Measurements from ENCODE around the gene CABP4.

Gene CABP4

DNA sequence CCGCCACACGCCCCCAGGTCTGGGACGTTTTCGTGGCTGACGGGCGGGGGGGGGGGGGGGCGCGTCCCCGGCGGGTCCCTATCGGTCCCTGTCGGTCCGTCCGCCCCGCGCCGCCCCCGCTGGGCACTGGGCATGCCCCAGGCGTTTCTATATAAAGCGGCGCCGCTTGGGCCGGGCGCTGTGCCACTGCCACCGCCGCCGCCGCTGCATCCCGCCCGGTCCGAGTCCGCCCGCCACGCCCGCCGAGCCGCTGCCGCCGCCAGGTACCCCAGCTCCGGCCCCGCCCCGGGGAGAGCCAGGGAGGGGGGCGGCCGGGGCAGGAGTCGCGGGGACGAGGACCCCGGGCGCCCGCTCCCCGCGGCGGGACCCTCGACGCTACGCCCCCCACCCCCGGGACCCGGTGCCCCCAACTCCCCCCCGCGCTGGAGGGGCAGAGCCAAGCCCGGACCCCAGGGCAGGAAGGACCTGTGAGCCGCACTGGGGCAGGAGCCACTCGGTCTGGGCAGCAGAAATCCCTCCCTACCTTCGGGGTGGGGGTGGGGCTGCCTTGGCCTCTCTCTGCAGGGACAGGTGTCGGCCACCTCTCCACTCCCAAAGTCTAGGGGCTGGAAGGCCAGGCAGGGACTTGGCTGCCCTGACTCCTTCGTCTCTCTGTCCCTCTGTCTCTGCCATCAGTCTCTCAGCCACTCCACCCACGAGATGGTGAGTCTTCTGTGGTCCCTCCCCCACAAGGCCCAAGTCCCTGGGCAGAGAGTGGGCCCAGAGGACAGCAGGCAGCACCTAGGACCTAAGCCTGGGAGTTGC, 39.5 kb upstream of the CABP4 start, which contains the start of gene CARNS1:
Gene CARNS1, plus strand, starts transcription at position 178 of the 804 bp plus-strand sequence. Its CDS starts 522 bp downstream, at position 700.
- no peak within 1 kb of the TSS for H3K27ac ChIP-seq (replicated peaks)
- no peaks in the 10 kb centered on the region for H3K27me3 ChIP-seq (ENCODE audit: insufficient read depth, poor library complexity, severe bottlenecking)
- TF ChIP-seq POLR2AphosphoS5 (IDR thresholded peaks at IDR 0.05; ENCODE audit: low read depth) (no peak), GABPA (IDR thresholded peaks at IDR 0.05; ENCODE audit: low read depth) (no peak), SPI1 (IDR thresholded peaks at IDR 0.05; ENCODE audit: borderline replicate concordance, low read depth) (no peak)
- TF ChIP-seq, protein P1, sequence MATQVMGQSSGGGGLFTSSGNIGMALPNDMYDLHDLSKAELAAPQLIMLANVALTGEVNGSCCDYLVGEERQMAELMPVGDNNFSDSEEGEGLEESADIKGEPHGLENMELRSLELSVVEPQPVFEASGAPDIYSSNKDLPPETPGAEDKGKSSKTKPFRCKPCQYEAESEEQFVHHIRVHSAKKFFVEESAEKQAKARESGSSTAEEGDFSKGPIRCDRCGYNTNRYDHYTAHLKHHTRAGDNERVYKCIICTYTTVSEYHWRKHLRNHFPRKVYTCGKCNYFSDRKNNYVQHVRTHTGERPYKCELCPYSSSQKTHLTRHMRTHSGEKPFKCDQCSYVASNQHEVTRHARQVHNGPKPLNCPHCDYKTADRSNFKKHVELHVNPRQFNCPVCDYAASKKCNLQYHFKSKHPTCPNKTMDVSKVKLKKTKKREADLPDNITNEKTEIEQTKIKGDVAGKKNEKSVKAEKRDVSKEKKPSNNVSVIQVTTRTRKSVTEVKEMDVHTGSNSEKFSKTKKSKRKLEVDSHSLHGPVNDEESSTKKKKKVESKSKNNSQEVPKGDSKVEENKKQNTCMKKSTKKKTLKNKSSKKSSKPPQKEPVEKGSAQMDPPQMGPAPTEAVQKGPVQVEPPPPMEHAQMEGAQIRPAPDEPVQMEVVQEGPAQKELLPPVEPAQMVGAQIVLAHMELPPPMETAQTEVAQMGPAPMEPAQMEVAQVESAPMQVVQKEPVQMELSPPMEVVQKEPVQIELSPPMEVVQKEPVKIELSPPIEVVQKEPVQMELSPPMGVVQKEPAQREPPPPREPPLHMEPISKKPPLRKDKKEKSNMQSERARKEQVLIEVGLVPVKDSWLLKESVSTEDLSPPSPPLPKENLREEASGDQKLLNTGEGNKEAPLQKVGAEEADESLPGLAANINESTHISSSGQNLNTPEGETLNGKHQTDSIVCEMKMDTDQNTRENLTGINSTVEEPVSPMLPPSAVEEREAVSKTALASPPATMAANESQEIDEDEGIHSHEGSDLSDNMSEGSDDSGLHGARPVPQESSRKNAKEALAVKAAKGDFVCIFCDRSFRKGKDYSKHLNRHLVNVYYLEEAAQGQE (IDR thresholded peaks at IDR 0.05; ENCODE audit: insufficient replicate concordance, low read depth): no peak
- TF ChIP-seq, protein P2, sequence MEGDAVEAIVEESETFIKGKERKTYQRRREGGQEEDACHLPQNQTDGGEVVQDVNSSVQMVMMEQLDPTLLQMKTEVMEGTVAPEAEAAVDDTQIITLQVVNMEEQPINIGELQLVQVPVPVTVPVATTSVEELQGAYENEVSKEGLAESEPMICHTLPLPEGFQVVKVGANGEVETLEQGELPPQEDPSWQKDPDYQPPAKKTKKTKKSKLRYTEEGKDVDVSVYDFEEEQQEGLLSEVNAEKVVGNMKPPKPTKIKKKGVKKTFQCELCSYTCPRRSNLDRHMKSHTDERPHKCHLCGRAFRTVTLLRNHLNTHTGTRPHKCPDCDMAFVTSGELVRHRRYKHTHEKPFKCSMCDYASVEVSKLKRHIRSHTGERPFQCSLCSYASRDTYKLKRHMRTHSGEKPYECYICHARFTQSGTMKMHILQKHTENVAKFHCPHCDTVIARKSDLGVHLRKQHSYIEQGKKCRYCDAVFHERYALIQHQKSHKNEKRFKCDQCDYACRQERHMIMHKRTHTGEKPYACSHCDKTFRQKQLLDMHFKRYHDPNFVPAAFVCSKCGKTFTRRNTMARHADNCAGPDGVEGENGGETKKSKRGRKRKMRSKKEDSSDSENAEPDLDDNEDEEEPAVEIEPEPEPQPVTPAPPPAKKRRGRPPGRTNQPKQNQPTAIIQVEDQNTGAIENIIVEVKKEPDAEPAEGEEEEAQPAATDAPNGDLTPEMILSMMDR (IDR thresholded peaks at IDR 0.05; ENCODE audit: insufficient read depth, low read length): no peak
- no peak within 1 kb of the TSS for H3K4me3 ChIP-seq (replicated peaks; ENCODE audit: insufficient read depth, low read length)
- no peak for DNase-seq (ENCODE audit: low read depth in 1 of 2, low spot score in 1 of 2)

DNA sequence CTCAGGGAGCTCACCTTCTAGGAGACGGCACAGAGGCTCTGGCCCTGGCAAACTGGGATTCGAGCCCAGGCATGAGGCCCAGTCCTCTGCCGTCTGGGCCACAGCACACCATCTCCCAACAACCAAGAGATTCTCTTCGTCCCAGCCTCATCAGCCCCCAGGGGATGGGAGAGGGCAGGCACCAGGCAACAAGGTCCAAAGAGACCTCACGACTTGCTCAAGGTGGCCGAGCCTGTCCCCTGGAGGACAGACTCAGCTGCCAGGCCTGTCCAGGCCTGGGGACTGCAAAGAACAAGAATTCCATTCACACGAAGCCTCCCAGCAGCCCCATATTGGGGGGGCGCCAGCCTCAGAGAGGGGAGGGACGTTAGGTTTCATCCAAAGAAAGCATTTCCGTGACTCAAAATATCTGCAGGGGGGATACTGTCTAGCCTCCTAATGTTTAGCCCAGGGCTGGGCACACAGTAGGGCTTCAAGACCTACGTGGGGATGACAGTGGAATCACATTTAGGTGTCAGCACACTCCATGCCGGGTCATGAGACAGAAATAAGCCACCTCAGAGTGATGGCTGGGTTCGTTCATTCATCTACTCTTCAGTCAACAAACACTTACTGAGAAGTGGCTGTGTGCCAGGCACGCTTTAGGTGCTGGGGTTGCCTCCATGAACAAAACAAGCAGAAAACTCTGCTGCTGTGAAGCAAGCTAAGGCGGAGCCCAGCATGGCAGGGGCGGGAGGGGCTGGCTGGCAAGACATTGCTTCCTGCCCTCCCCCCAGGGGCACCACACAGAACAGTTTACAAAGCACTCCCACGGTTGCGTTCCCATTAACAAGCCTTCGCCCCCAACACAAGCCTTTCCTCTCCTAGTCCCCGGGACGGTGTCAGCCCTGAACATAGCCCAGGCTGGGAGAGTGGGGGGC, 38.5 kb upstream of the CABP4 start:
- Histone ChIP-seq H3K4me3 (replicated peaks; ENCODE audit: insufficient read depth, low read length) (no peak overlapping the region), H3K27ac (replicated peaks) (no peak overlapping the region), H3K27me3 (ENCODE audit: insufficient read depth, poor library complexity, severe bottlenecking) (no peaks in the 10 kb centered on the region)
- peak in 1 of 2 experiments; percentile 68 for DNase-seq (ENCODE audit: low read depth in 1 of 2, low spot score in 1 of 2)
- TF ChIP-seq, protein P2 (IDR thresholded peaks at IDR 0.05; ENCODE audit: insufficient read depth, low read length): no peak
- TF ChIP-seq, protein P1 (IDR thresholded peaks at IDR 0.05; ENCODE audit: insufficient replicate concordance, low read depth): no peak
- TF ChIP-seq SPI1 (IDR thresholded peaks at IDR 0.05; ENCODE audit: borderline replicate concordance, low read depth): no peak
- no peak for TF ChIP-seq POLR2AphosphoS5 (IDR thresholded peaks at IDR 0.05; ENCODE audit: low read depth)
- no peak for TF ChIP-seq GABPA (IDR thresholded peaks at IDR 0.05; ENCODE audit: low read depth)

DNA sequence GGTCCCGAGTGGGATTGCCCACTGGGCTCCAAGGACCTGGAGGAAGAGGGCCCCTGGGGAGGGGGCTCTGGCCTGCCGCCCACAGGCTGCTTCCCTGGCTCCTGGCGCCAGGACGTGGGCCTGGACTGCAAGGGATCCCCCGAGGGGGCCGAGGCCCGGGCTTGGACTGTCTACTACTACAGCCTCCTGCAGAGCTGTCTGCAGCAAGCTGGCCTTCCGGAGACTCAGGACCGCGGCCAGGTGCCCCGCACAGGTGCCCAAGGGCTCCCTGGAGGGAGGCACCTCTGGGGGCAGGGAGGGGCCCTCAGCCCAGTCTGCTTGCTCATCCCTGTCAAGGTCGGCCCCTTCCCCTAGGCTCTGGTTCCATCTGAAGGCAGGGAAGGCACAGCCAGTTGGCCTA, 37.7 kb upstream of the CABP4 start:
- Histone ChIP-seq H3K4me3 (replicated peaks; ENCODE audit: insufficient read depth, low read length) (no peak overlapping the region), H3K27ac (replicated peaks) (no peak overlapping the region), H3K27me3 (ENCODE audit: insufficient read depth, poor library complexity, severe bottlenecking) (no peaks in the 10 kb centered on the region)
- no peak for DNase-seq (ENCODE audit: low read depth in 1 of 2, low spot score in 1 of 2)
- no peak for TF ChIP-seq SPI1 (IDR thresholded peaks at IDR 0.05; ENCODE audit: borderline replicate concordance, low read depth)
- TF ChIP-seq, protein P2 (IDR thresholded peaks at IDR 0.05; ENCODE audit: insufficient read depth, low read length): no peak
- TF ChIP-seq, protein P1 (IDR thresholded peaks at IDR 0.05; ENCODE audit: insufficient replicate concordance, low read depth): no peak

Measured in HL-60 (cell line).